ENCODE results near the gene PSMB2.

The PSMB2 gene

DNA sequence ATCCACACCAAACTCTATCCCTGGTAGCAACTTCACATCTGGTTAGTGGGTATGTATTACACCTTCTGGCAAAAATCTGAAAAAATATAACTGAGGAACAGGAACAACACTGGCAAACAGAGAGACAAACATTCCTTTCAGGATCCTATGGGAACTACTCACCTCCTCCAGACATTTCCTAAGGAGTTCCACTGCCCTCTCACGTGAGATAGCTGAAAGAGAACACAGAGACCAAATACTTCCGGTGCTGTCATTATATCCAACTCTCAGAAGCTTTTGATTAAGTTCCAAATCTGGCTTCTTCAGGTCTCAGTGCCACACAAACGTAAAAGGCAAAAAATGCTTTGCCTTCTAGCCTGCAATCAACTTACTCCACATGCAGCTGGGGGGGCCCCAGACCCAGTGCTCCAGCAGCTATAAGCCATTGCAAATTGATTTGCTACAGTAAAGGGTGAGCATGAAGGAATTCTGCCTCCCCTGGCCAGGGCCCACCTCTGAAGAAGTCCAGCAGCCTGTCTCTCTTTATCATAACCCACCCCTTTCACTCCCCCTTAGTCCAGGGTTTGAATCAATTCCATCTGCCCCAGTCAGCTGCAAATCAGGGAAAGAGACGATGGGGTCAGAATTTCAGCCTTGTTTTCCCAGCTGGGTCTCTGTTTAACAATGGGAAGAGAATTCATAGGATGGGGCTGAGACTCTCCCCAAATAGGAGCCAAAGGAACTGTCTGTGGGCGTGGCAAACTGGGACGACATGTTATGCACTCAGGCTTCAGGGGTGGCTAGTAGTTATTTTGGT is 36.1 kb downstream of the PSMB2 start:
- no peak for TF ChIP-seq CTCF (IDR thresholded peaks at IDR 0.05; ENCODE audit: low read depth, low read length)
- Histone ChIP-seq H3K9me3 (no peaks in the 10 kb centered on the region), H3K4me1 (no peaks in the 10 kb centered on the region), H3K27me3 (no peaks in the 10 kb centered on the region), H3K4me3 (ENCODE audit: low read depth, low read length) (no peak overlapping the region), H3K36me3 (peaks cover 31% of the 10 kb centered on the region)
- DNase-seq: no peak

- H3K9me3 ChIP-seq: no peaks in the 10 kb centered on the region
- no peaks in the 10 kb centered on the region for H3K4me1 ChIP-seq
Measured at GRCh38 chr1:35603941-35604340, 37.4 kb downstream of the PSMB2 start.

DNA sequence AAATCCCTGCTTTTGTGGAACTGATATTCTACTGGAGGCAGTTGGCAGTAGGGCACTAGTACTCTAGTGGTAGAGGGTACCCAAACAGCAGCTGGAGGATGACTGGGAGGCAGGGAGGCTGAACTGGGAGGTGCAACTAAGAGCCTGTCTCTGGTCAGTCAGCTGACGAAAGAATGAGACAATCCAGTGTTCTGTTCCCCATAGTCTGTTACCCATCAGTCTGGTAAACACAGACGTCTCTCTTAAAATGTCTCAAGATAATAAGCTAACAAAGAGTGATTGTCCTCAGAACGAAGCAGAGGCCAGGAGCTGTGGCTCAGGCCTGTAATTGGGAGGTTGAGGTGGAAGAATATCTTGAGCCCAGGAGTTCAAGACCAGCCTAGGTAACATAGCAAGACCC is 37.9 kb downstream of the PSMB2 start:
- Histone ChIP-seq H3K4me1 (no peaks in the 10 kb centered on the region), H3K4me3 (ENCODE audit: low read depth, low read length) (no peak overlapping the region), H3K9me3 (no peaks in the 10 kb centered on the region), H3K27me3 (no peaks in the 10 kb centered on the region), H3K36me3 (peaks cover 22% of the 10 kb centered on the region)
- no peak for TF ChIP-seq CTCF (IDR thresholded peaks at IDR 0.05; ENCODE audit: low read depth, low read length)
- DNase-seq: no peak

More at GRCh38 chr1:35603941-35604340, 37.4 kb downstream of the PSMB2 start:
- Histone ChIP-seq H3K4me3 (ENCODE audit: low read depth, low read length) (no peak overlapping the region), H3K36me3 (peaks cover 27% of the 10 kb centered on the region), H3K27me3 (no peaks in the 10 kb centered on the region)
- no peak for DNase-seq
- TF ChIP-seq CTCF (IDR thresholded peaks at IDR 0.05; ENCODE audit: low read depth, low read length): no peak

DNA sequence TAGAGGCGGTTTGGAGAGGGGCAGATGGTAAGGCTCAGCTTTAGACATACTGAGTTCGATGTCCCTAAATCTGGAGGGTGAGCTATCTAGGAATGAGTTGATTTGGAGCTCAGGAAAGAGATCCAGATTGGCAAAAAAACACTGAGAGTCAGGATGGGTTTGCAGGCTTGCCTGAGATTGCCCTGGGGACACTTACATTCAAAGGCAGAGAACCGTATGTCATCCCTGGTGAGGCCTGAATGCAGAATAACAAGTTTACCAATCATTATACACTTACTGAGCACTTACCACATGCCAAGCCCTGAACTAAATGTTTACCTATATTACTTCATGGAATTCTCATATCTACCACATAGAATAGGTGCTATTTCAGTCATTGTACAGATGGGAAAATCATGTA is 40.7 kb downstream of the PSMB2 start:
- DNase-seq: no peak

GRCh38 chr1:35599411-35599810 is 41.9 kb downstream of the PSMB2 start:
- no peak for DNase-seq
- Histone ChIP-seq H3K4me1 (no peaks in the 10 kb centered on the region), H3K36me3 (peaks cover 16% of the 10 kb centered on the region), H3K9me3 (no peaks in the 10 kb centered on the region), H3K27me3 (no peaks in the 10 kb centered on the region), H3K4me3 (ENCODE audit: low read depth, low read length) (no peak overlapping the region)
- TF ChIP-seq CTCF (IDR thresholded peaks at IDR 0.05; ENCODE audit: low read depth, low read length): no peak

More for the DNA sequence above, 40.7 kb downstream of the PSMB2 start:
- Histone ChIP-seq H3K4me3 (ENCODE audit: low read depth, low read length) (no peak overlapping the region), H3K27me3 (no peaks in the 10 kb centered on the region), H3K36me3 (peaks cover 22% of the 10 kb centered on the region), H3K4me1 (no peaks in the 10 kb centered on the region), H3K9me3 (no peaks in the 10 kb centered on the region)
- TF ChIP-seq CTCF (IDR thresholded peaks at IDR 0.05; ENCODE audit: low read depth, low read length): no peak

- no peaks in the 10 kb centered on the region for H3K4me1 ChIP-seq
- no peak overlapping the region for H3K4me3 ChIP-seq (ENCODE audit: low read depth, low read length)
- H3K27me3 ChIP-seq: no peaks in the 10 kb centered on the region
- DNase-seq: no peak
- no peaks in the 10 kb centered on the region for H3K9me3 ChIP-seq
- TF ChIP-seq CTCF (IDR thresholded peaks at IDR 0.05; ENCODE audit: low read depth, low read length): no peak
- H3K36me3 ChIP-seq: peaks cover 16% of the 10 kb centered on the region
Measured at GRCh38 chr1:35598895-35599294, 42.4 kb downstream of the PSMB2 start.

All from BE2C (cell line).